Hepatocyte (in vitro differentiated cells): ENCODE data around the gene SPA17. TPM values are rescaled to one million over a fixed set of nuclear protein-coding genes. Genes with fewer than 3 reads are reported as not detected.

Experiments used
- DNase-seq: peaks from one replicate; pipeline ENCODE4 v3.0.0-alpha.2; 2016; ENCODE audit warnings: low spot score
- H2AFZ ChIP-seq: fragments of 200-600 bp; sonication (generic); 2 replicates; pipeline ENCODE4 v1.6.0; 2016; ENCODE audit warnings: antibody characterized with exemption, mild to moderate bottlenecking
- H3K27ac ChIP-seq: fragments of 200-600 bp; sonication (generic); 2 replicates; pipeline ENCODE4 v1.5.1; 2016; ENCODE audit warnings: mild to moderate bottlenecking
- H3K27me3 ChIP-seq: fragments of 200-600 bp; sonication (generic); 2 replicates; pipeline ENCODE4 v1.6.1; 2016
- H3K36me3 ChIP-seq: fragments of 200-600 bp; sonication (generic); replicated peaks from 2 replicates; pipeline ENCODE4 v1.5.1; 2016; ENCODE audit warnings: low read depth; ENCODE audit not compliant: insufficient read depth
- H3K4me1 ChIP-seq: fragments of 200-600 bp; sonication (generic); 2 replicates; pipeline ENCODE4 v1.5.1; 2016; ENCODE audit warnings: mild to moderate bottlenecking, moderate library complexity; ENCODE audit not compliant: insufficient read depth
- H3K4me2 ChIP-seq: fragments of 200-600 bp; sonication (generic); 2 replicates; pipeline ENCODE4 v1.6.0; 2016
- H3K4me3 ChIP-seq: fragments of 200-600 bp; sonication (generic); 2 replicates; pipeline ENCODE4 v1.5.1; 2016; ENCODE audit warnings: mild to moderate bottlenecking
- H3K79me2 ChIP-seq: fragments of 200-600 bp; sonication (generic); 2 replicates; pipeline ENCODE4 v1.6.0; 2017; ENCODE audit warnings: mild to moderate bottlenecking
- H3K9me2 ChIP-seq: fragments of 200-600 bp; sonication (generic); replicated peaks from 2 replicates; pipeline ENCODE4 v1.6.0; 2017; ENCODE audit warnings: mild to moderate bottlenecking; ENCODE audit not compliant: insufficient read depth
- H3K9me3 ChIP-seq: fragments of 200-600 bp; sonication (generic); 2 replicates; pipeline ENCODE4 v1.5.1; 2016; ENCODE audit warnings: low read depth, mild to moderate bottlenecking
- H4K20me1 ChIP-seq: fragments of 200-600 bp; sonication (generic); 2 replicates; pipeline ENCODE4 v1.6.0; 2016; ENCODE audit warnings: mild to moderate bottlenecking; ENCODE audit not compliant: insufficient read depth, poor library complexity, severe bottlenecking
- EZH2 ChIP-seq: fragments of 200-600 bp; sonication (generic); IDR thresholded peaks from 2 replicates; pipeline ENCODE4 v1.6.1; 2016; ENCODE audit warnings: antibody characterized with exemption, mild to moderate bottlenecking, borderline replicate concordance
- EZH2phosphoT487 ChIP-seq: fragments of 200-600 bp; sonication (generic); IDR thresholded peaks from one replicate; pipeline ENCODE4 v1.6.1; 2018; ENCODE audit warnings: antibody characterized with exemption, mild to moderate bottlenecking, low read depth, moderate library complexity; ENCODE audit not compliant: unreplicated experiment, severe bottlenecking
- WGBS: methylation state at CpG from one replicate; pipeline ENCODE4 v1.1.6; 2016; ENCODE audit warnings: low lambda C conversion rate; ENCODE audit errors: missing lambda C conversion rate; 5-methylcytosine and 5-hydroxymethylcytosine counted together
- polyA plus RNA-seq: library from polyadenylated mRNA; unstranded; fragments of >200 nt; fragmentation: Nextera tagmentation; extraction: Ambion mirVana; gene quantifications from 2 replicates; pipeline ENCODE4 v1.2.1, GENCODE V29; 2016
- total RNA-seq: library from RNA; depleted of rRNA; stranded (reverse); fragments of >200 nt; gene quantifications from 2 replicates; pipeline ENCODE4 v1.2.3, GENCODE V29; 2014
- TF ChIP-seq, protein P1 (sequence below): fragments of 200-600 bp; sonication (generic); IDR thresholded peaks from 2 replicates; pipeline ENCODE4 v1.5.1; 2016; ENCODE audit warnings: antibody characterized with exemption, mild to moderate bottlenecking; ENCODE audit not compliant: poor library complexity

SPA17 gene
- total and polyA plus RNA-seq, 2 experiments from 2014 or later, result 3.8 to 7.2 TPM

GRCh38 chr11:124648610-124649009 is 25.1 kb upstream of the SPA17 start:
- no peaks in the 10 kb centered on the region for H3K79me2 ChIP-seq
- H3K27ac ChIP-seq, result no peak overlapping the region
- TF ChIP-seq, protein P1, sequence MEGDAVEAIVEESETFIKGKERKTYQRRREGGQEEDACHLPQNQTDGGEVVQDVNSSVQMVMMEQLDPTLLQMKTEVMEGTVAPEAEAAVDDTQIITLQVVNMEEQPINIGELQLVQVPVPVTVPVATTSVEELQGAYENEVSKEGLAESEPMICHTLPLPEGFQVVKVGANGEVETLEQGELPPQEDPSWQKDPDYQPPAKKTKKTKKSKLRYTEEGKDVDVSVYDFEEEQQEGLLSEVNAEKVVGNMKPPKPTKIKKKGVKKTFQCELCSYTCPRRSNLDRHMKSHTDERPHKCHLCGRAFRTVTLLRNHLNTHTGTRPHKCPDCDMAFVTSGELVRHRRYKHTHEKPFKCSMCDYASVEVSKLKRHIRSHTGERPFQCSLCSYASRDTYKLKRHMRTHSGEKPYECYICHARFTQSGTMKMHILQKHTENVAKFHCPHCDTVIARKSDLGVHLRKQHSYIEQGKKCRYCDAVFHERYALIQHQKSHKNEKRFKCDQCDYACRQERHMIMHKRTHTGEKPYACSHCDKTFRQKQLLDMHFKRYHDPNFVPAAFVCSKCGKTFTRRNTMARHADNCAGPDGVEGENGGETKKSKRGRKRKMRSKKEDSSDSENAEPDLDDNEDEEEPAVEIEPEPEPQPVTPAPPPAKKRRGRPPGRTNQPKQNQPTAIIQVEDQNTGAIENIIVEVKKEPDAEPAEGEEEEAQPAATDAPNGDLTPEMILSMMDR, result no peak
- TF ChIP-seq EZH2 (no peak), EZH2phosphoT487 (no peak)
- no peak overlapping the region for H3K4me2 ChIP-seq
- H4K20me1 ChIP-seq, result no peaks in the 10 kb centered on the region
- no peaks in the 10 kb centered on the region for H3K4me1 ChIP-seq
- no peaks in the 10 kb centered on the region for H3K27me3 ChIP-seq
- H3K9me2 ChIP-seq, result no peaks in the 10 kb centered on the region
- no peaks in the 10 kb centered on the region for H3K9me3 ChIP-seq
- no peak overlapping the region for H3K4me3 ChIP-seq
- WGBS, result 82% methylated on average over 6 of the region's 6 CpGs
- DNase-seq, result no peak
- H2AFZ ChIP-seq, result no peak overlapping the region
- H3K36me3 ChIP-seq, result no peaks in the 10 kb centered on the region

DNA sequence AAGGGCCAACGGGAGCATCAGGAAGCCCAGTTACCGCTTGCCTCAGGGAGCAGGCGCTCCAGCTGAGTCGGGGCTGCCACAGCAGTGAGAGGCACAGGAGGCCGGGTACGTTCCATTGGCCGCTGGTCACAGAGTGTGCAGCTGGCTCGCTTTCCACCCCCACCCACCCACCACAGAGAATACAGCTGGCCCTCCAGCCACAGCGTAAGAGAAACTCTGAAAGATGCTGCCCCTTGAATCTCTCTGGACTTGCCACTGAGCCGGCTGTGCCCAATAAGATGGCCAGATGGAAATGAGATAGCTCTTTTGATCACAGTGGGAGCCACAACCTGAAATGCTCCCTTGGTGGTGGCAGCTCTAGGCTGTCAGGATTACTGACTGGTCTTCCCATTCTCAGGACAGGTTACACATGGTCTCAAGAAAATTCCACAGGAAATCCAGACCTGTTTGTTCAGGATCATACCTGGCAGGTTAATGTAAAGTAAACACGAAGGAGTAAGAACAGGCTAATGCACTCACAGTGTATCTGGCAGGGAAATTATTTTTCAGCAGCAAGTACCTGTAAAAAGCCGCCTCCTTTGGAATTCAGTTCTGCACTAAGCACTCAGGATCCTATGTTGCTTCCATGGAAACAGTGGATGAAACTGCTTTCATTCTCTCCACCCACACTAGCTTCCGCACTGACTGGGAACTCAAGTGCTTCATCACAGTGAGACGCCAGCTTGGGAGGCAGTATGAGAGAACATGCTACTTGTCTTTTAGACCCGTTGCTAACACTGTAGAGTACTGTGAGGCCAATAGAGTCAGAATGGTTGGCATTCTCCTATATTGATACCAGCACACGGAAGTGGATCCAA is 16.7 kb upstream of the SPA17 start:
- WGBS, result 65% methylated on average over 16 of the region's 16 CpGs
- Histone ChIP-seq H2AFZ (no peak overlapping the region), H3K27ac (no peak overlapping the region), H3K27me3 (no peaks in the 10 kb centered on the region), H4K20me1 (no peaks in the 10 kb centered on the region), H3K4me2 (no peak overlapping the region), H3K4me3 (no peak overlapping the region), H3K4me1 (no peaks in the 10 kb centered on the region), H3K9me3 (no peaks in the 10 kb centered on the region), H3K9me2 (no peaks in the 10 kb centered on the region), H3K36me3 (no peaks in the 10 kb centered on the region), H3K79me2 (no peaks in the 10 kb centered on the region)
- DNase-seq, result no peak
- no peak for TF ChIP-seq EZH2
- TF ChIP-seq EZH2phosphoT487, result no peak
- TF ChIP-seq, protein P1, result no peak

DNA sequence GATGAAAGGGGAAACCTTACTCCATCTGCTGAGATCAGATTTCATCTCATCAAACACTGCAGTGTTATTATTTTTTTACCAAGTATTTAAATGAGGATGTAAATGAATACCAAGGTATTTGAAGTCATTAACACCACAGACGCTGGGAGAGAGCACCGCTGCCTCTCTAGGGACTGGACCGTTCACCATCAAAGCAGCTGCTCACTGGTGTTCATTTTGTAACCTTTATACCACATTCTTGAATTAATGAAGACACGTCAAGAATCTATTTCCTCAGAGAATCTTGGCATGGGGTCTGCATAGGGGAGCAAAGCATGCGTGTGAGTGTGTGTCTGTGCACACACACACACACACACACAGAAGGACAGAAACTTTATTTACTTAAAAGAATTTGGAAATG is 15.8 kb upstream of the SPA17 start:
- no peak overlapping the region for H3K4me2 ChIP-seq
- no peak overlapping the region for H2AFZ ChIP-seq
- H3K4me3 ChIP-seq, result no peak overlapping the region
- no peaks in the 10 kb centered on the region for H3K4me1 ChIP-seq
- TF ChIP-seq, protein P1, result no peak
- TF ChIP-seq EZH2phosphoT487, result no peak
- TF ChIP-seq EZH2, result no peak
- no peaks in the 10 kb centered on the region for H3K79me2 ChIP-seq
- H3K27me3 ChIP-seq, result no peaks in the 10 kb centered on the region
- H4K20me1 ChIP-seq, result no peaks in the 10 kb centered on the region
- 82% methylated on average over 5 of the region's 5 CpGs for WGBS
- no peaks in the 10 kb centered on the region for H3K36me3 ChIP-seq
- H3K9me3 ChIP-seq, result no peaks in the 10 kb centered on the region
- no peak overlapping the region for H3K27ac ChIP-seq
- no peak for DNase-seq
- no peaks in the 10 kb centered on the region for H3K9me2 ChIP-seq
